Raji (cell line): ENCODE measurements around the gene NAPG.

Source experiments
- POLR2A ChIP-seq: IDR thresholded peaks from 2 replicates; pipeline ENCODE4 v1.6.1; 2011; ENCODE audit warnings: low read depth, low read length, control low read depth; ENCODE audit not compliant: insufficient read depth

Gene NAPG

DNA sequence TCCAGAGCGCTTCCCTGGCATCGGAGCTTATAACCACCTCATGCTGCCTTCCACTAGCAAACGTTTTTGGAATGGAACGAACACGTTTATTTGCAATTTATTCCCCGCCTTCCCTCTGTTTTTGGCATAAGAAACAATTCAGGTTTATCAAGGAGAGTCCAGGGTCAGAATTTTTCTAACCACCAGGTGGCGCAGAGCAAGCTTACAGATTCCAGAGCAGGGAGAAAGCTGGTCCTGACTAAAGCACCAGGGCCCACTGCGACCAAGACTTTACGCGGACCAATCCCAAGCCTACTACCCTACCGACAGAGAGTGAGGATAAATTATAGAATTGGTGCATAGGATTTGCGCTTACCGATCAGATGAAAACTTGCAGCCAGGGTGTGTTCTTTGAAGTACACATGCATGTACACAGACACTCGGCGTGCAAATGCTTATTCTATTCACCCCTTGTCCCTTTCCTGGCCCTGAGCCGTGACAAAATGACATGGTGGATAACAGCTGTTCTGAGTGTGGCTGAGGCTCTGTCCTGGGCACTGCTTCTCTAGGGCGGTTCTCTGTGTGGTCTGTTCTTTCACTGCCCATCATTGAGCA is 34.7 kb downstream of the NAPG start:
- no peak for TF ChIP-seq POLR2A

DNA sequence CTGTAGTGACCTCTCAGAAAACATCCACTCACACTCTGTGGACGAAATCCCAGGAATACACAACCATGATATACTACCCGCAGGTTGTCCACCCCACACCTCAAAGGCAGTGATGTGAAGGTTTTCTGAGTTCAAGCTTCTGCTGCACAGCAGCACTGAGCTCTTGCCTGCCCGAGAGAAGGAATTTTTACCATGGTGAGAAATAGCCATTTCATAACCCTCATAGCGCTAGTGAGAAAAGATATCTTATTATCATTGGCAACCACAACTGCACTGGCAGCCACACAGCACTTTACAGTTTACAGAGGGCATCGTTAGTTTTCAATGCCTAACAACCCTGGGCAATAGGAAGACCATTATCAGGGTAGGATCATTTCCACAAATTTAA is 36.9 kb downstream of the NAPG start:
- no peak for TF ChIP-seq POLR2A

DNA sequence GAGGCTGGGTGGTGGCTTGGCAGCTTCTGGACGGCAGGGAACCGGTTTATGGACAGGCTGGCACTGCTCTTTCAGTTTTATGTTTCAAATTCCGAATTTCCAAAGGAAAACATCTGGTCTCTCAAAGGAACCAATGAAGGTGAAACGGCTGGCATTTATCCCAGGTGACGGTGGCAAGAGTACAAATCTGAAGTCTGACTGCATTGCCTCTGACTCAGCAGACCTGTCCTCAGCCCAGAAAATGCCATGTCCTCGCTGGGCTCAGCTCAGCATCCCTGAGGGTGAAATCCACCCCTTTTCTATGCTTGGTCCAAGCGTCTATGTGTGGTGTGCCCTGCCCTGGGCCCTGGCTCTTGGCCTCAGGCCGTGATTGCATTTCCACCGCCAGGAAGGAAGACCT is 38.1 kb downstream of the NAPG start:
- TF ChIP-seq POLR2A: no peak

DNA sequence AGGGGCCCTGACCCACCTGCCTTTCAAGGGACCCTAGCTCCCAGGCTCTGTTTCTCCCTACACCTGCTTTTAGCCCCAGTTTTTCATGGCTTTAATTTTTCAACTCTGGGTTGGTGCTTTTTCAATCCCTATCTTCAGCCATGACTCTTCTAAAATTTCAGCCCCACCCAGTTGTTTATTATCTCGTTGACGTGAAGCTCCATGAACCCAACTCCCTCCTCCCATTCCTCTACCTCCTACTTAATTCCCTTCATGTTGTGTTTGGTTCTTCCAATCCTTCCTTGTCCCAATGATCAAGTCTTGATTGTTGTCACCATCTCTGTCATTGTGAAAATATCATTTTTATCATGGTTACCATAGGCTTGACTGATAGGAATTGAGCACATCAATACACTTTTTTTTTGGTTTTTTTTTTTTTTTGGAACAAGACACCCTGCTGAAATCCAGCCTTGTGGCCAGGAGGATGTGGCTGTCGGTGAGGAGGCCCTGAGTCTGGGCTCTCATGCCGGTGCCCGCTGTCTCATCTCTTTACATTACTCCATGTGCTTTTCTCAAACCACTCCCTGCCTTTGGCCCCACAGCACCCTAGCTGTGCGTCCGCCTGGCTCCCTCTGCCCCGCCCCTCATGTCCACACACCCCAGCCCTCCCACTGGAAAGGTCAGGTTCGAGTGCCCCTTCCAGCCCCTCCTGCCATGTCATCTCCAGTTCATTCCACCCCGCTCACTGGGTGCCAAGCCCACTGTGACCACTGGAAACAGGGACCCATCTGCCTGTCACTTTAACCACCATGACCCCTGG is 39.3 kb downstream of the NAPG start:
- no peak for TF ChIP-seq POLR2A

- TF ChIP-seq POLR2A: no peak
Observed at GRCh38 chr18:10565835-10566234, 40.0 kb downstream of the NAPG start.

GRCh38 chr18:10566390-10566789 is 40.6 kb downstream of the NAPG start:
- no peak for TF ChIP-seq POLR2A

DNA sequence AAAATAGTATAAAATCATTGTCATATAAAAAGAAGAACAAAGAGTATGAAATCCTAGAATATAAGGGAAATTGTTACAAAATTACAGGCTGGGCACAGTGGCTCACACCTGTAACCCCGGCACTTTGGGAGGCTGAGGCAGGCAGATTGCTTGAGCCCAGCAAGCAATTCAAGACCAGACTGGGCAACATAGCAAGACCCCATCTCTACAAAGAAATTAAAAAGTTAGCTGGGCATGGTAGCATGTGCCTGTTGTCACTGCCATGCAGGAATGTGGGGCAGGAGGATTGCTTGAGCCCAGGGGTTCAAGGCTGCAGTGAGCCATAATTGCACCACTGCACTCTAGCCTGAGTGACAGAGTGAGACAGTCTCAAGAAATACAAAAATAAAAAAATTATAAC is 44.8 kb downstream of the NAPG start:
- TF ChIP-seq POLR2A: no peak

- TF ChIP-seq POLR2A: no peak
Observed at GRCh38 chr18:10571537-10571936, 45.7 kb downstream of the NAPG start.

- TF ChIP-seq POLR2A: no peak
Observed at GRCh38 chr18:10579079-10579867, 53.4 kb downstream of the NAPG start.

- no peak for TF ChIP-seq POLR2A
Observed at GRCh38 chr18:10580215-10580614, 54.4 kb downstream of the NAPG start.

DNA sequence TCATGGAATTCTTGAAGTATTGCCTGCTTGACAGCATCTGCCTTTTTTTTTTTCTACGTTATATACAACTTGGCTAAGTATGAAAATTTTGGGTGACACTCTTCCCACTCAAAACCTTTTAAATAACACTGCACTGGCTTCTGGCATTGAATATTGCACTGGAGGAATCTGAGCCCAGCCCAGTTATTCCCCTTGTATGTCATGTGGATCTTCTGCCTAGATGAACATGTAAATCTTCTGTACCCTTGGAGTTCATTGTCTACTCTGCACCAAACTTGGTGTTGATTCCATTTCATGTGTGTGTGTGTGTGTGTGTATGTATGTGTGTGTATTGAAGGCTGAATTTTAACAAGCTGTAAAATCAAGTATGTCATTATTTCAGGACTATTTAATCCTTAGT is 59.4 kb downstream of the NAPG start:
- TF ChIP-seq POLR2A: no peak

DNA sequence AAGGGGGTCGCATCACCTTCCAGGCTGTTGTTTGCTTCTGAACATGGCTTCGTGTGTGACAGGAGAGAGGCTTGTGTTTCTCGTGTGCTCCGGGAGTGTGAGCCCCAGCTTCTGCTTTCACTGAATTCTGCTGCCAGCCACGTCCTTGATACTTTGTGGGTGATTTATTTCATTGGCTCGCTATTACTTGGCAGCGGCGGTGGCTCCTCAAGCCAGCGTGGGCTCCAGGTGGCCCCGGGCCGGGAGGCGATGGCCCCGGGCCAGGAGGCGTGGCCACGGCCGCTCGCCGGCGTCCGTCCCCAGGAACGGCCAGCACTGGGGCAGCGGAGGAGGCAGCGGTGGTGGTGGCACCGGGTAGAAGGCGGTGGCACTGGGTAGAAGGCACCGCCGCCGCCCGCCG is 63.1 kb downstream of the NAPG start:
- TF ChIP-seq POLR2A: no peak

DNA sequence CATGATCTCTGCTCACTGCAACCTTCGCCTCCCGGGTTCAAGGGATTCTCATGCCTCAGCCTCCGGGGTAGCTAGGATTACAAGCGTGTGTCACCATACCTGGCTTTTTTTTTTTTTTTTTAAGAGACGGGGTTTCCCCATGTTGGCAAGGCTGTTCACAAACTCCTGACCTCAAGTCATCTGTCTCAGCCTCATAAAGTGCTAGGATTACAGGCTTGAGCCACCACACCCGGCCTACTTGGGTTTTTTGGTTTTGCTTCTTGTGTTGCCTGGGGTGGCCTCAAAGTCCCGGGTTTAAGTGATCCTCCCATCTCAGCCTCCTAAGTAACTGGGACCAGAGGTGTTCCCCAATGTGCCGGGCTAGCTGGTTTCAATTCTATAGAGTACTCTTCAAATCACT is 64.6 kb downstream of the NAPG start:
- TF ChIP-seq POLR2A: no peak

GRCh38 chr18:10591896-10592295 is 66.1 kb downstream of the NAPG start:
- no peak for TF ChIP-seq POLR2A
